HepG2 (cell line): ENCODE data around the gene GPR55. TPM values are rescaled to one million over a fixed set of nuclear protein-coding genes. Genes with fewer than 3 reads are reported as not detected.

Experiments
- ATAC-seq: fragments of 200-7000 bp; cut with Tn5 transposase; 3 replicates; pipeline ENCODE4 v1.9.1; 2020; ENCODE audit warnings: mild to moderate bottlenecking, moderate library complexity
- BruUV-seq: library from RNA; stranded (reverse); fragments of 400-500 nt; replicated peaks from 2 replicates; lab custom pipeline; 2021; lab: Mats Ljungman, UMichigan
- CTCF ChIA-PET: fragments of 300-600 bp; formaldehyde crosslinking; extraction: SDS; loops from one replicate; lab custom pipeline; 2021; ENCODE audit warnings: low total read pairs, inconsistent platforms, low intra/inter-chr PET ratio; lab: Yijun Ruan, JAX
- POLR2A ChIA-PET: fragments of 350-600 bp; sonication (Branson Sonifier 250); formaldehyde crosslinking; loops from one replicate; lab custom pipeline; 2020; ENCODE audit warnings: antibody characterized with exemption, inconsistent platforms; lab: Yijun Ruan, JAX
- DNase-seq: peaks from one replicate; pipeline ENCODE4 v3.0.0-alpha.2; 2015; ENCODE audit warnings: low spot score
- FAIRE-seq: peaks from 3 replicates; lab custom pipeline; 2011; peaks lifted over from hg19 to GRCh38; lab: Jason Lieb, UNC
- H2AFZ ChIP-seq: one replicate; pipeline ENCODE4 v1.6.1; 2011; ENCODE audit warnings: low read length, inconsistent platforms
- H3K27ac ChIP-seq: fragments of 300-600 bp; 3 replicates; pipeline ENCODE4 v1.8.0; 2011; ENCODE audit warnings: mixed run types, mild to moderate bottlenecking, mixed read lengths, low read length, inconsistent platforms; ENCODE audit not compliant: insufficient read depth; ENCODE audit errors: extremely low read length
- H3K27me3 ChIP-seq, 2 experiments: fragments of 200-600 bp in 1 of 2; 2 replicates in 1 of 2; 3 replicates in 1 of 2; pipeline versions ENCODE4 v1.6.0 to v1.8.0; 2011; ENCODE audit warnings: low read length in 2 of 2, mild to moderate bottlenecking in 2 of 2, moderate library complexity in 2 of 2, inconsistent platforms in 1 of 2; ENCODE audit not compliant: insufficient read depth in 2 of 2, control insufficient read depth in 1 of 2
- H3K36me3 ChIP-seq, 2 experiments: fragments of 200-600 bp in 1 of 2; replicated peaks in 1 of 2; 2 replicates in 1 of 2; 3 replicates in 1 of 2; pipeline versions ENCODE4 v1.5.1 to v1.8.0; 2011; ENCODE audit warnings: low read length in 2 of 2, inconsistent platforms in 1 of 2; ENCODE audit not compliant: insufficient read depth in 2 of 2, control insufficient read depth in 1 of 2
- H3K4me1 ChIP-seq: 2 replicates; pipeline ENCODE4 v1.5.1; 2012; ENCODE audit warnings: low read length, inconsistent platforms; ENCODE audit not compliant: insufficient read depth
- H3K4me2 ChIP-seq: 2 replicates; pipeline ENCODE4 v1.6.0; 2011; ENCODE audit warnings: low read depth, low read length, inconsistent platforms
- H3K4me3 ChIP-seq, 3 experiments: fragments of 200-600 bp in 1 of 3; sonication (generic), shearing (Covaris generic) in 1 of 3; replicated peaks in 1 of 3; 2 replicates each; pipeline ENCODE4 v1.5.1; 2011 to 2016; ENCODE audit warnings: low read length in 3 of 3, inconsistent platforms in 2 of 3, low read depth in 2 of 3, mild to moderate bottlenecking in 2 of 3, control low read depth in 1 of 3, mixed read lengths in 1 of 3; ENCODE audit not compliant: insufficient read depth in 1 of 3
- H3K79me2 ChIP-seq: one replicate; pipeline ENCODE4 v1.6.1; 2011; ENCODE audit warnings: low read length, inconsistent platforms; ENCODE audit not compliant: insufficient read depth
- H3K9ac ChIP-seq: 2 replicates; pipeline ENCODE4 v1.6.0; 2011; ENCODE audit warnings: mild to moderate bottlenecking, low read depth, low read length, inconsistent platforms; ENCODE audit not compliant: insufficient read depth
- H3K9me3 ChIP-seq: 2 replicates; pipeline ENCODE4 v1.5.1; 2012; ENCODE audit warnings: mild to moderate bottlenecking, low read length
- H4K20me1 ChIP-seq: 2 replicates; pipeline ENCODE4 v1.6.0; 2011; ENCODE audit warnings: inconsistent platforms, mild to moderate bottlenecking, low read length, moderate library complexity; ENCODE audit not compliant: insufficient read depth
- MYNN ChIP-seq: sonication (generic); formaldehyde crosslinking; IDR thresholded peaks from 2 replicates; pipeline ENCODE4 v1.4.0; 2020; ENCODE audit warnings: mild to moderate bottlenecking, low read depth, missing genetic modification reagents
- SETDB1 ChIP-seq: sonication (generic); formaldehyde crosslinking; IDR thresholded peaks from 2 replicates; pipeline ENCODE4 v1.5.1; 2020; ENCODE audit warnings: missing genetic modification reagents, mild to moderate bottlenecking, borderline replicate concordance
- STAT5B ChIP-seq: sonication (generic); formaldehyde crosslinking; IDR thresholded peaks from 2 replicates; pipeline ENCODE4 v1.4.0; 2020; ENCODE audit warnings: missing genetic modification reagents
- TEAD2 ChIP-seq: sonication (generic); formaldehyde crosslinking; IDR thresholded peaks from 2 replicates; pipeline ENCODE4 v1.9.0; 2021; ENCODE audit warnings: missing genetic modification reagents
- ZNF883 ChIP-seq: sonication (generic); formaldehyde crosslinking; IDR thresholded peaks from 2 replicates; pipeline ENCODE4 v1.5.1; 2020; ENCODE audit warnings: mild to moderate bottlenecking, missing genetic modification reagents; ENCODE audit errors: not compliant biosample characterization
- WGBS: methylation state at CpG from one replicate; pipeline ENCODE4 v1.1.6; 2017; ENCODE audit warnings: low lambda C conversion rate; 5-methylcytosine and 5-hydroxymethylcytosine counted together
- in situ Hi-C: cut with HindIII; loops from 2 replicates; pipeline ENCODE4 v1.10.0; 2017; ENCODE audit warnings: low pct_unique_long_range_greater_than_20kb; ENCODE audit not compliant: extremely low pct_ligation_motif_present
- intact Hi-C: fragments of 100-400 bp; cut with micrococcal nuclease; formaldehyde crosslinking; loops from one replicate; pipeline ENCODE4 v1.10.0; 2022; ENCODE audit not compliant: unreplicated experiment
- polyA plus RNA-seq, 8 experiments: library from polyadenylated mRNA; depleted of rRNA in 3 of 8; stranded (reverse) in 7 of 8; unstranded in 1 of 8; fragments of >200 nt; fragmentation: Illumina TruSeq in 4 of 8; extraction: Trizol in 4 of 8; gene quantifications; 2 replicates each; pipeline versions ENCODE4 v1.2.1 to v1.2.3, GENCODE V29; 2011 to 2016; ENCODE audit warnings: low read depth in 4 of 8, missing spikeins in 1 of 8, mixed read lengths in 1 of 8; ENCODE audit not compliant: insufficient read depth in 1 of 8
- total RNA-seq, 5 experiments: library from RNA; depleted of rRNA; stranded (reverse); fragments of >200 nt; fragmentation: Illumina TruSeq; extraction: Trizol; gene quantifications; 2 replicates each; pipeline ENCODE4 v1.2.3, GENCODE V29; 2016; ENCODE audit warnings: low read depth in 1 of 5
- TF ChIP-seq, protein P1 (sequence below): sonication (generic); formaldehyde crosslinking; IDR thresholded peaks from 2 replicates; pipeline ENCODE4 v1.8.0; 2022; ENCODE audit warnings: missing genetic modification reagents, low read depth, mild to moderate bottlenecking, borderline replicate concordance
- TF ChIP-seq, protein P2 (sequence below): sonication (generic); formaldehyde crosslinking; IDR thresholded peaks from 2 replicates; pipeline ENCODE4 v1.5.0; 2020; ENCODE audit warnings: mild to moderate bottlenecking, missing genetic modification reagents

GPR55 gene
- total and polyA plus RNA-seq, 2 of the 13 experiments (the other 11 are each of a cell fraction or from before 2014, with no cell fraction given) = not detected

DNA sequence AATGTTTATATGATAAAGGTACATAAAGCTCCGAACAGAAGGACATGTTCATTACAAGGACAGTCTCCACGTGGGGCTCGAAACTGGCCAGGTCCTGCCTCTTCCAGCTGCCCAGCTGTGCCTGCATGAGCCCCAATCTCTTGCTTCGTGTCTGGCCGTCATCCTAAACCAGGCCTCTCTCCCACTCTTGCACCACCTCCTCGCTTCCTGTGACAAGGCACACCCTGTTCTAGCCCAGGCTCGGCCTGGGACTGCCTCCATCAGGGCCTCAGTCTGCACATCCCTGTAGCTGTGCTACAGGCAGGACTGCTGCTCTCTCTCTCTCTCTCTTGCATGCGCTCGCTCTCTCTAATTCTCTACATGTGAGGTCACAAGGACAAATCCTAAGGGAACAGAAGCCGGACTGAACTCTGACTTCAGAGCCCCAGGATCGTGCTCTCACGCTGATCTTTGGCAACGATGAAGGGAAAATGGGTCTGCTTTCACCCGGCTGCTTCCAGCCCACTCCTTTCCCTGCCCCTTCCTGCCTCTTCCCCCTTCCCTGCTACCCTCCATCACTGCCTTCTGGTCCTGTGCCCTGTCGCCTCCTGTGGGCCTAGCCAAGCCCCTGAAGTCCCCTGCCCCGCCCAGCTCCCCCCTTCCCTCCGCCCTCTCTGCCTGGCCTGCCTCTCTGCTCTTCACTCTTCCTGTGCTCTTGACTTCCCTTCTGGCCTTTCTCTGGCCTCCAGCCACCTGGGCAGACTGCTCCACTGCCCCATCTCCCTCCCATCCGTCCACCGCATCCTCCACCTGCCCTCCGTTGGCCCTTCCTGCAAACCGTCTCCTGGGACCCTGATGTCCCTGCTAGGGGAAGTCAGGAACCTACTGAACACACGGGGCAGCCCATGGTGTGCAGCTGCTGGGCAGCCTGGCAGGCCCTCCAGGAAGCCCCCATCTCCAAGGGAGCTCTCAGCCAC is 7.8 kb upstream of the GPR55 start:
- BruUV-seq = no TSS peak
- TF ChIP-seq TEAD2 (CRISPR knock-in tag) = no peak
- TF ChIP-seq ZNF883 (CRISPR knock-in tag) = peak; percentile 27
- POLR2A ChIA-PET = no interaction called here
- Histone ChIP-seq H3K4me1 (no peaks in the 10 kb centered on the region), H3K36me3 (no peaks in the 10 kb centered on the region), H3K4me3 (no peak overlapping the region), H2AFZ (no peak overlapping the region), H3K27ac (no peak overlapping the region), H3K4me2 (no peak overlapping the region), H3K9ac (no peak overlapping the region), H3K79me2 (no peaks in the 10 kb centered on the region), H3K9me3 (no peaks in the 10 kb centered on the region; the same call in 1 of the 2 replicates), H4K20me1 (no peaks in the 10 kb centered on the region; the same call in 1 of the 2 replicates), H3K27me3 (peaks cover 8 to 85% of the 10 kb centered on the region in 2 experiments)
- in situ Hi-C loops = no loop called here
- CTCF ChIA-PET = no interaction called here
- intact Hi-C loops = no loop called here
- ATAC-seq (peak; percentile 53), DNase-seq (no peak), FAIRE-seq (no peak)
- WGBS = 32% methylated on average over 22 of the region's 22 CpGs

DNA sequence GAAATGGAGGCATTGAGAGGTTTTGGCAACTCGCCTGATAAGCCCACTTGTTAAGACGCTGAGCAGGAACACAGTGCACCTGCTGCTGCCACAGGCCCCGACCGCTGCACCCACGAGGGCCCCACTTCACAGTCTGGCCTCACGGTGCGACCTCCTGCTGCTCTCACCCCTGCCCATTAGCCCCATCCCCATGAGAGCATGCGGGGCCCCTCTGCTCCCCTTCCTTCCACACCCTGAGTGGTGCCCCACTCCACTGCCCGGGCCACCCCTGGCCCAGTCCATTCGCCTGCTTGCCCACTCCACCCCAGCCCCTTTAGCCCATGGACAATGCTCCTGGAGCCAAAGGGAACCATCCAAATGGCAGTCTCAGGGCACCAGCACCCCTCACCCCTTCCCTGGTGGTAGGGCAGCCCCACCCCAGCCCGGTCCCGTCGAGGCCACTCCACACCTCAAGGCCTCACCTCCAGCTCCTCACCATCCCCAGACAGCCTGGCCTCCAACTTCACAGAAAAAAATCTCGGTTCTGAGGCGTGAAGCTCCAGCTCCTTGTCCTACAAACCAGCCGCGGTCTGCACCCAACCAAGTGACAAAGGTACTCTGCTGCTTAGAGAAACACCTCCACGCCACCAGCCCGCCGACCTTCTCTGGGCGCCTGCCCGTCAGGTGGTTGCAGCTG is 6.7 kb upstream of the GPR55 start:
- peaks cover 8 to 89% of the 10 kb centered on the region in 2 experiments for H3K27me3 ChIP-seq
- no peak overlapping the region for H3K4me3 ChIP-seq
- no peak overlapping the region for H3K27ac ChIP-seq
- BruUV-seq = no TSS peak
- 50% methylated on average over 19 of the region's 22 CpGs for WGBS
- in situ Hi-C loops = no loop called here
- no peaks in the 10 kb centered on the region for H3K9me3 ChIP-seq
- H3K4me1 ChIP-seq = no peaks in the 10 kb centered on the region
- ATAC-seq = no peak
- no peak for DNase-seq
- no peaks in the 10 kb centered on the region; the same call in 1 of the 2 replicates for H4K20me1 ChIP-seq
- H2AFZ ChIP-seq = no peak overlapping the region
- H3K79me2 ChIP-seq = no peaks in the 10 kb centered on the region
- no peak for TF ChIP-seq STAT5B (CRISPR knock-in tag)
- TF ChIP-seq MYNN (CRISPR knock-in tag) = no peak
- TF ChIP-seq, protein P1, sequence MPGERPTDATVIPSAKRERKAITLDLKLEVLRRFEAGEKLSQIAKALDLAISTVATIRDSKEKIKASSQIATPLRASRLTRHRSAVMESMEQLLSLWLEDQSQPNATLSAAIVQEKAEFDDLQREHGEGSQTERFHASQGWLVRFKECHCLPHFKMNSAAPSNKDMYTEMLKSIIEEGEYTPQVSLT = no peak
- no peak for TF ChIP-seq SETDB1 (CRISPR knock-in tag)
- TF ChIP-seq, protein P2, sequence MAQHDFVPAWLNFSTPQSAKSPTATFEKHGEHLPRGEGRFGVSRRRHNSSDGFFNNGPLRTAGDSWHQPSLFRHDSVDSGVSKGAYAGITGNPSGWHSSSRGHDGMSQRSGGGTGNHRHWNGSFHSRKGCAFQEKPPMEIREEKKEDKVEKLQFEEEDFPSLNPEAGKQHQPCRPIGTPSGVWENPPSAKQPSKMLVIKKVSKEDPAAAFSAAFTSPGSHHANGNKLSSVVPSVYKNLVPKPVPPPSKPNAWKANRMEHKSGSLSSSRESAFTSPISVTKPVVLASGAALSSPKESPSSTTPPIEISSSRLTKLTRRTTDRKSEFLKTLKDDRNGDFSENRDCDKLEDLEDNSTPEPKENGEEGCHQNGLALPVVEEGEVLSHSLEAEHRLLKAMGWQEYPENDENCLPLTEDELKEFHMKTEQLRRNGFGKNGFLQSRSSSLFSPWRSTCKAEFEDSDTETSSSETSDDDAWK (CRISPR knock-in tag) = no peak
- no peak for FAIRE-seq
- POLR2A ChIA-PET = no interaction called here
- H3K9ac ChIP-seq = no peak overlapping the region
- H3K4me2 ChIP-seq = no peak overlapping the region
- no peaks in the 10 kb centered on the region for H3K36me3 ChIP-seq
- CTCF ChIA-PET = no interaction called here
- intact Hi-C loops = no loop called here
